Osteocyte (in vitro differentiated cells): Measurements from ENCODE around the gene DYNC1H1. TPM values are rescaled to one million over a fixed set of nuclear protein-coding genes. Genes with fewer than 3 reads are reported as not detected.

Source experiments
- DNase-seq: peaks from one replicate; pipeline ENCODE4 v3.0.0; 2021; ENCODE audit warnings: mixed read lengths; ENCODE audit not compliant: unreplicated experiment; ENCODE audit errors: extremely low spot score
- H3K27ac Mint-ChIP-seq: one replicate; pipeline ENCODE4 v1.8.0; 2021; ENCODE audit warnings: mild to moderate bottlenecking, mixed read lengths; ENCODE audit not compliant: unreplicated experiment
- H3K27me3 Mint-ChIP-seq: one replicate; pipeline ENCODE4 v1.8.0; 2021; ENCODE audit warnings: mixed read lengths; ENCODE audit not compliant: unreplicated experiment
- H3K36me3 Mint-ChIP-seq: one replicate; pipeline ENCODE4 v1.8.0; 2021; ENCODE audit warnings: mixed read lengths; ENCODE audit not compliant: unreplicated experiment
- H3K4me1 Mint-ChIP-seq: one replicate; pipeline ENCODE4 v1.8.0; 2021; ENCODE audit warnings: mixed read lengths; ENCODE audit not compliant: unreplicated experiment
- H3K4me3 Mint-ChIP-seq: one replicate; pipeline ENCODE4 v1.8.0; 2021; ENCODE audit warnings: mild to moderate bottlenecking, moderate library complexity, mixed read lengths; ENCODE audit not compliant: unreplicated experiment
- H3K9me3 Mint-ChIP-seq: one replicate; pipeline ENCODE4 v1.8.0; 2021; ENCODE audit warnings: mixed read lengths; ENCODE audit not compliant: unreplicated experiment
- CTCF ChIP-seq: fragments of 200-600 bp; sonication (generic); IDR thresholded peaks from 2 replicates; pipeline ENCODE4 v1.5.0; 2021; ENCODE audit warnings: antibody characterized with exemption, mild to moderate bottlenecking, moderate library complexity
- total RNA-seq: library from RNA; stranded (reverse); gene quantifications from 2 replicates; pipeline ENCODE4 v1.2.1, GENCODE V29; 2021

DYNC1H1 gene
- total RNA-seq, 1 donor from 2014 or later: 821 TPM

DNA sequence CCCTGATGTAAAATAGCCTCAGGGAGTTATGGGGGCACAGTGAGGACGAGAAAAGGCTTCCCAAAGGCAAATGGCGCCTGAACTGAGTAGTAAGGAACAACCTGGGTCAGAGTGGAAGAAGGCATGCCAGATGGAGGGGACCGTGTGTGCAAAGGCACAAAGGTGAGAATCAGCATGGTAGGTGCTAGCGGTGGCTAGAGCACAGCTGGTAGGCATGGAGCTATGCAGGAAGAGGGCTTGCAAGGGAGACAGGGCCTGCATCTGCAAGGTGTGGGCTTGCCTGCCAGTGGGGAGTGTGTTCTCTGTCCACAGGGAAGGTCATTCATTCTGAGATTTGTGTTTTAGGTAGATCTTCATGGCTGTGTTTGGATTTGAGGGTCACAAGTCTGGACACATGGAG, 141.0 kb downstream of the DYNC1H1 start:
- Mint-ChIP-seq H3K4me3 (no peak overlapping the region), H3K4me1 (peaks cover 6% of the 10 kb centered on the region), H3K36me3 (peaks cover 3% of the 10 kb centered on the region), H3K27ac (no peak overlapping the region), H3K9me3 (peaks cover 4% of the 10 kb centered on the region), H3K27me3 (no peaks in the 10 kb centered on the region)
- no peak for DNase-seq
- TF ChIP-seq CTCF: no peak

Other genes starting within 250 kb of the DYNC1H1 start
- gene PPP2R5C, start 202.9 kb upstream of the DYNC1H1 start, total RNA-seq: 115 and 116 TPM in 2 replicates
- 311 and 317 TPM in 2 replicates for gene HSP90AA1, start 122.5 kb downstream of the DYNC1H1 start, total RNA-seq
- gene WDR20, start 175.3 kb downstream of the DYNC1H1 start, total RNA-seq: 27.4 and 29.8 TPM in 2 replicates